Measurements from ENCODE around the gene MYLK4.

DNA sequence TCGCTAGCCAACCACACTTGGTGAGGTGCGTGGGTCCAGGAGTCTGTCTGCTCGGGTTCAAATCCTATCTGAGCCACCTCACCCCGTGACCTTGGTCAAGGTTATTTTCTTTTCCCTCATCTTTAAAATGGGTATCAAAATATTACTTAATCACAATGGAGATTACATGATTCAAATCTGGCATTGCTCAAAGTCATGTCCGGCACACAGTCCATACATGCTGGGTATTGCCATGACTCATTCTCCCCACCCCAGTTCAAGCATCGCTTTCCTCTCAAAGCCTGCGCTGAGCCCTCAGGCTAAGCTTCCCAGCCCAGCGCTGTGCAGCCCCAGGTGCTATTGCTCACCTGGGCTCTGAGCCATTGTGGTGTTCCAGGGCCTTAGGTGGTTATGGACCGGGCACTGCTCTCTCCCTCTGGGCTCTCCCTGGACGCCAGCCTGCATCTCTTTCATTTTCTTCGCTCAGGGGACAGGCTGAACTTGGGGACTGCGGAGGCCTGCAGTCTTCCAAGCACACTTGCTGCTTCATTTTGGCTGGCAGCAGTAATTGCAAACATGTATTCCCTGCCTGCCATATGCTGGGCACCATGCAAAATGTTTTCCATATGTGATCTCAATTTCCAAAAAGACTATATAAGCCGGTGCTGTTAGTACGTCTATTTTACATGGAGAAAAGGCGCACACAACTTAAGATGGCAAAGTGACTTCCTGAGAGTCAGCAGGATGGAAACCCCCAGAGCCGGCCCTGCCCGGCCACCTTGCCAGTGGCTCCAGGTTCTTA, 41.8 kb upstream of the MYLK4 start:
- TF ChIP-seq, protein P1, sequence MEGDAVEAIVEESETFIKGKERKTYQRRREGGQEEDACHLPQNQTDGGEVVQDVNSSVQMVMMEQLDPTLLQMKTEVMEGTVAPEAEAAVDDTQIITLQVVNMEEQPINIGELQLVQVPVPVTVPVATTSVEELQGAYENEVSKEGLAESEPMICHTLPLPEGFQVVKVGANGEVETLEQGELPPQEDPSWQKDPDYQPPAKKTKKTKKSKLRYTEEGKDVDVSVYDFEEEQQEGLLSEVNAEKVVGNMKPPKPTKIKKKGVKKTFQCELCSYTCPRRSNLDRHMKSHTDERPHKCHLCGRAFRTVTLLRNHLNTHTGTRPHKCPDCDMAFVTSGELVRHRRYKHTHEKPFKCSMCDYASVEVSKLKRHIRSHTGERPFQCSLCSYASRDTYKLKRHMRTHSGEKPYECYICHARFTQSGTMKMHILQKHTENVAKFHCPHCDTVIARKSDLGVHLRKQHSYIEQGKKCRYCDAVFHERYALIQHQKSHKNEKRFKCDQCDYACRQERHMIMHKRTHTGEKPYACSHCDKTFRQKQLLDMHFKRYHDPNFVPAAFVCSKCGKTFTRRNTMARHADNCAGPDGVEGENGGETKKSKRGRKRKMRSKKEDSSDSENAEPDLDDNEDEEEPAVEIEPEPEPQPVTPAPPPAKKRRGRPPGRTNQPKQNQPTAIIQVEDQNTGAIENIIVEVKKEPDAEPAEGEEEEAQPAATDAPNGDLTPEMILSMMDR (conservative IDR thresholded peaks at IDR 0.05 in 1 of 2, IDR thresholded peaks at IDR 0.05 in 1 of 2; ENCODE audit: low read depth in 1 of 2, low read length in 2 of 2), result no peak
- no peak for TF ChIP-seq EZH2 (IDR thresholded peaks at IDR 0.05; ENCODE audit: low read length, missing control alignments)
